GM23338 (cell line): Measurements from ENCODE around the gene TECPR2. TPM values are rescaled to one million over a fixed set of nuclear protein-coding genes. Genes with fewer than 3 reads are reported as not detected.

Experiments used
- ATAC-seq: fragments of 200-7000 bp; cut with Tn5 transposase; 3 replicates; pipeline ENCODE4 v1.9.1; 2020
- DNase-seq: peaks from one replicate; pipeline ENCODE4 v3.0.0-alpha.2; 2015; ENCODE audit warnings: low spot score
- H2AFZ ChIP-seq: fragments of 200-600 bp; sonication (generic); 2 replicates; pipeline ENCODE4 v1.8.0; 2016; ENCODE audit warnings: antibody characterized with exemption, mild to moderate bottlenecking, moderate library complexity
- H3F3A ChIP-seq: fragments of 200-600 bp; sonication (generic); replicated peaks from 2 replicates; pipeline ENCODE4 v1.8.0; 2017; ENCODE audit warnings: antibody characterized with exemption, mixed run types, low read depth
- H3K27ac ChIP-seq: fragments of 200-600 bp; sonication (generic); 2 replicates; pipeline ENCODE4 v1.6.1; 2016; ENCODE audit warnings: low read depth
- H3K27me3 ChIP-seq: fragments of 200-600 bp; sonication (generic); 2 replicates; pipeline ENCODE4 v1.8.0; 2016; ENCODE audit warnings: mild to moderate bottlenecking, mixed run types, moderate library complexity; ENCODE audit not compliant: insufficient read depth
- H3K36me3 ChIP-seq: fragments of 200-600 bp; sonication (generic); 2 replicates; pipeline ENCODE4 v1.8.0; 2016; ENCODE audit warnings: mild to moderate bottlenecking; ENCODE audit not compliant: insufficient read depth
- H3K4me1 ChIP-seq: fragments of 200-600 bp; sonication (generic); 2 replicates; pipeline ENCODE4 v1.8.0; 2016; ENCODE audit warnings: mild to moderate bottlenecking, moderate library complexity; ENCODE audit not compliant: insufficient read depth
- H3K4me2 ChIP-seq: fragments of 200-600 bp; sonication (generic); 2 replicates; pipeline ENCODE4 v1.7.1; 2017; ENCODE audit warnings: mixed run types
- H3K4me3 ChIP-seq: fragments of 200-600 bp; sonication (generic); 2 replicates; pipeline ENCODE4 v1.6.1; 2016; ENCODE audit warnings: mixed run types
- H3K79me2 ChIP-seq: fragments of 200-600 bp; sonication (generic); replicated peaks from 2 replicates; pipeline ENCODE4 v1.8.0; 2017; ENCODE audit warnings: mild to moderate bottlenecking; ENCODE audit not compliant: insufficient read depth
- H3K9me2 ChIP-seq: fragments of 200-600 bp; sonication (generic); 2 replicates; pipeline ENCODE4 v1.8.0; 2017; ENCODE audit not compliant: insufficient read depth
- H4K20me1 ChIP-seq: fragments of 200-600 bp; sonication (generic); replicated peaks from 2 replicates; pipeline ENCODE4 v1.8.0; 2017; ENCODE audit warnings: mild to moderate bottlenecking; ENCODE audit not compliant: insufficient read depth
- H3K27ac Mint-ChIP-seq: 2 replicates; pipeline ENCODE4 v1.8.0; 2020; ENCODE audit warnings: inconsistent platforms, mild to moderate bottlenecking, moderate library complexity, mixed read lengths
- H3K27me3 Mint-ChIP-seq: 3 replicates; pipeline ENCODE4 v1.8.0; 2022; ENCODE audit warnings: low read depth, mild to moderate bottlenecking, moderate library complexity, mixed read lengths, inconsistent platforms; ENCODE audit not compliant: insufficient read depth, poor library complexity
- H3K36me3 Mint-ChIP-seq: 3 replicates; pipeline ENCODE4 v1.8.0; 2021; ENCODE audit warnings: low read depth, mild to moderate bottlenecking, inconsistent platforms, moderate library complexity, mixed read lengths
- H3K4me1 Mint-ChIP-seq: 3 replicates; pipeline ENCODE4 v1.8.0; 2020; ENCODE audit warnings: mild to moderate bottlenecking, inconsistent platforms, mixed read lengths
- H3K4me3 Mint-ChIP-seq: 3 replicates; pipeline ENCODE4 v1.8.0; 2021; ENCODE audit warnings: moderate library complexity, mild to moderate bottlenecking, inconsistent platforms, mixed read lengths
- H3K9me3 Mint-ChIP-seq: 3 replicates; pipeline ENCODE4 v1.8.0; 2020; ENCODE audit warnings: moderate library complexity, mild to moderate bottlenecking, inconsistent platforms, mixed read lengths
- CREB1 ChIP-seq: fragments of 250-450 bp; sonication (Bioruptor Pico); IDR thresholded peaks from 2 replicates; pipeline ENCODE4 v1.5.0; 2020; ENCODE audit warnings: low read depth, mild to moderate bottlenecking, moderate library complexity
- CTCF ChIP-seq, 2 experiments: fragments of 200-600 bp in 1 of 2; sonication (generic) in 1 of 2; conservative IDR thresholded peaks; 2 replicates each; pipeline versions ENCODE4 v1.5.1 to v1.6.1; 2016 to 2017; ENCODE audit warnings: antibody characterized with exemption in 2 of 2, low read depth in 2 of 2, mild to moderate bottlenecking in 2 of 2, moderate library complexity in 1 of 2
- ETS1 ChIP-seq: IDR thresholded peaks from 2 replicates; pipeline ENCODE4 v1.6.1; 2016; ENCODE audit warnings: antibody characterized with exemption
- EZH2 ChIP-seq: fragments of 200-600 bp; sonication (generic); IDR thresholded peaks from one replicate; pipeline ENCODE4 v1.8.0; 2017; ENCODE audit warnings: antibody characterized with exemption, mild to moderate bottlenecking, low read depth; ENCODE audit not compliant: unreplicated experiment
- EZH2phosphoT487 ChIP-seq: fragments of 200-600 bp; sonication (generic); IDR thresholded peaks from one replicate; pipeline ENCODE4 v1.8.1; 2018; ENCODE audit warnings: antibody characterized with exemption; ENCODE audit not compliant: unreplicated experiment
- JUNB ChIP-seq: IDR thresholded peaks from one replicate; pipeline ENCODE4 v1.6.1; 2016; ENCODE audit warnings: antibody characterized with exemption; ENCODE audit not compliant: unreplicated experiment
- STAT1 ChIP-seq: IDR thresholded peaks from one replicate; pipeline ENCODE4 v1.6.1; 2016; ENCODE audit warnings: antibody characterized with exemption; ENCODE audit not compliant: unreplicated experiment
- ZNF462 ChIP-seq: fragments of 250-450 bp; sonication (Bioruptor Pico); IDR thresholded peaks from 2 replicates; pipeline ENCODE4 v1.5.0; 2020; ENCODE audit warnings: mild to moderate bottlenecking, moderate library complexity
- polyA plus RNA-seq: library from polyadenylated mRNA; unstranded; fragments of >200 nt; fragmentation: Nextera tagmentation; extraction: Ambion mirVana; gene quantifications from 2 replicates; pipeline ENCODE4 v1.2.1, GENCODE V29; 2016
- total RNA-seq: library from RNA; depleted of rRNA; stranded (reverse); fragments of >200 nt; shearing (Covaris generic); gene quantifications from 2 replicates; pipeline ENCODE4 v1.2.3, GENCODE V29; 2014

TECPR2 gene
- total and polyA plus RNA-seq, 2 experiments from 2014 or later = 4.8 to 20.5 TPM

GRCh38 chr14:102516531-102517391 lies 154.0 kb downstream of the TECPR2 start:
- Histone ChIP-seq H3K9me2 (no peaks in the 10 kb centered on the region), H3K4me3 (peak overlapping the region; percentile 77)

More at GRCh38 chr14:102516531-102517391, 154.0 kb downstream of the TECPR2 start:
- ATAC-seq = peak; percentile 89
- Histone ChIP-seq H2AFZ (peak overlapping the region; percentile 96), H3K27ac (no peak overlapping the region), H4K20me1 (no peaks in the 10 kb centered on the region), H3K4me2 (peak overlapping the region; percentile 85), H3K27me3 (peaks cover 15% of the 10 kb centered on the region), H3F3A (peaks cover 13% of the 10 kb centered on the region; the same call in 1 of the 2 replicates), H3K79me2 (no peaks in the 10 kb centered on the region), H3K4me1 (peaks cover 4% of the 10 kb centered on the region; the same call in 1 of the 2 replicates), H3K36me3 (no peaks in the 10 kb centered on the region)
- TF ChIP-seq ETS1 (no peak; the same call in 1 of the 2 replicates), STAT1 (no peak), EZH2phosphoT487 (no peak), CREB1 (CRISPR knock-in tag) (peak; percentile 64), ZNF462 (CRISPR knock-in tag) (no peak), EZH2 (no peak), JUNB (no peak), CTCF (conservative IDR thresholded peaks at IDR 0.05; ENCODE audit: low read depth in 2 of 2) (peak; percentile 53 to 79)
- peak; percentile 75 for DNase-seq
- no peaks in the 10 kb centered on the region; the same call in 2 of the 3 replicates for H3K36me3 Mint-ChIP-seq
- H3K4me3 Mint-ChIP-seq = peak overlapping the region; percentile 85
- no peaks in the 10 kb centered on the region; the same call in 2 of the 3 replicates for H3K9me3 Mint-ChIP-seq
- no peaks in the 10 kb centered on the region for H3K4me1 Mint-ChIP-seq
- no peak overlapping the region for H3K27ac Mint-ChIP-seq
- peaks cover 27% of the 10 kb centered on the region for H3K27me3 Mint-ChIP-seq
